ENCODE measurements around the gene TPRX2. TPM values are rescaled to one million over a fixed set of nuclear protein-coding genes. Genes with fewer than 3 reads are reported as not detected.

Gene TPRX2
- total and polyA plus RNA-seq, 2 of the 13 experiments (the other 11 are each of a cell fraction or from before 2014, with no cell fraction given) = not detected

DNA sequence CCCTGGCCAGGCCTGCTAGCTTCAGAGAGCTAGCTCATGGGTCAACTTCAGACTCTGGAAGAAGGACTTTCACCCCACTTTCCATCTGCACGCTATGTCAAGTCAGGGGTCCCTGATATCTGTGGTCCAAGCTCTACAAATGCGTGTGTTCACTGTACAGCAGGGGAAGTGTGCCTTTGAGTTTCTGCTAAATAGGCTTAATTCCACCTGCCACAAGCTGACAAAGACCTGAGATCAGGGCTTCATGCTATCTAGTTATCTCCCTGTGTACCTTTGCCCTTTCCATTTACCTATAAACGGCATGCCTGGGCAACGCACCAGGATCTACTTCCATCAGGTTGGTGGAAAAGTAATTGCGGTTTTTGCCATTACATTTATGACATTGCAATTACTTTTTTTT lies 37.7 kb downstream of the TPRX2 start (continued):
- TF ChIP-seq, protein P1, sequence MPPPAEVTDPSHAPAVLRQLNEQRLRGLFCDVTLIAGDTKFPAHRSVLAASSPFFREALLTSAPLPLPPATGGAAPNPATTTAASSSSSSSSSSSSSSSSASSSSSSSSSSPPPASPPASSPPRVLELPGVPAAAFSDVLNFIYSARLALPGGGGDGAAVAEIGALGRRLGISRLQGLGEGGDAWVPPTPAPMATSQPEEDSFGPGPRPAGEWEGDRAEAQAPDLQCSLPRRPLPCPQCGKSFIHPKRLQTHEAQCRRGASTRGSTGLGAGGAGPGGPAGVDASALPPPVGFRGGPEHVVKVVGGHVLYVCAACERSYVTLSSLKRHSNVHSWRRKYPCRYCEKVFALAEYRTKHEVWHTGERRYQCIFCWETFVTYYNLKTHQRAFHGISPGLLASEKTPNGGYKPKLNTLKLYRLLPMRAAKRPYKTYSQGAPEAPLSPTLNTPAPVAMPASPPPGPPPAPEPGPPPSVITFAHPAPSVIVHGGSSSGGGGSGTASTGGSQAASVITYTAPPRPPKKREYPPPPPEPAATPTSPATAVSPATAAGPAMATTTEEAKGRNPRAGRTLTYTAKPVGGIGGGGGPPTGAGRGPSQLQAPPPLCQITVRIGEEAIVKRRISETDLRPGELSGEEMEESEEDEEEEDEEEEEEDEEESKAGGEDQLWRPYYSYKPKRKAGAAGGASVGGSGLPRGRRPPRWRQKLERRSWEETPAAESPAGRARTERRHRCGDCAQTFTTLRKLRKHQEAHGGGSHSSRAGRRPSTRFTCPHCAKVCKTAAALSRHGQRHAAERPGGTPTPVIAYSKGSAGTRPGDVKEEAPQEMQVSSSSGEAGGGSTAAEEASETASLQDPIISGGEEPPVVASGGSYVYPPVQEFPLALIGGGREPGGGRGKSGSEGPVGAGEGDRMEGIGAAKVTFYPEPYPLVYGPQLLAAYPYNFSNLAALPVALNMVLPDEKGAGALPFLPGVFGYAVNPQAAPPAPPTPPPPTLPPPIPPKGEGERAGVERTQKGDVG (CRISPR knock-in tag; IDR thresholded peaks at IDR 0.05; ENCODE audit: borderline replicate concordance) = peak; percentile 87
- TF ChIP-seq SRSF4 (IDR thresholded peaks at IDR 0.05; ENCODE audit: low read depth, low read length, poor library complexity, severe bottlenecking) (no peak), TP53 (CRISPR knock-in tag; conservative IDR thresholded peaks at IDR 0.05) (peak; percentile 98), ZNF343 (CRISPR knock-in tag; IDR thresholded peaks at IDR 0.05) (no peak), KDM5B (CRISPR knock-in tag; IDR thresholded peaks at IDR 0.05; ENCODE audit: borderline replicate concordance) (no peak)

DNA sequence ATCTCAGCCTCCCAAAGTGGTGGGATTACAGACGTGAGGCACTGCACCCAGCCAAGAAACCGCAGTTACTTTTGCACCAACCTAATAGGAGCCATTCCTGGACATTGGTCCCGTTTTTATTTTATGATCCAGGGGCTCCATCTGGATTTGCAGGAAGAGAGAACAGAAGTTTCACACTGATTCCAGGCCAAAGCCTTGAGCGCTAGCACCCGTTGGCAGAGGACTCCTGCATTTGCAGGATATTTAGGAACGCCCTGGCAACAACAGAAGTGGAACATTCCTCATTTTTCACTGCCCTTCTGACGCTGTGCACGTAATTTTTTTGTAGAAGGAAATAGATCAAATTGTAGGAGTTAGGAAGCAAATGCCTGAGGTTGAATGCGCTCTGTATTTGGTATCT lies 38.8 kb downstream of the TPRX2 start:
- no peak for ATAC-seq
- CTCF ChIA-PET (ENCODE audit: low intra/inter-chr PET ratio, low total read pairs) = no interaction called here
- TF ChIP-seq TBL1XR1 (IDR thresholded peaks at IDR 0.05; ENCODE audit: borderline replicate concordance, low read length, partially characterized antibody) (no peak), ZFY (CRISPR knock-in tag; IDR thresholded peaks at IDR 0.05) (no peak), ZNF709 (CRISPR knock-in tag; IDR thresholded peaks at IDR 0.05) (no peak), IRF2 (CRISPR knock-in tag; IDR thresholded peaks at IDR 0.05) (no peak)
- TF ChIP-seq, protein P2, sequence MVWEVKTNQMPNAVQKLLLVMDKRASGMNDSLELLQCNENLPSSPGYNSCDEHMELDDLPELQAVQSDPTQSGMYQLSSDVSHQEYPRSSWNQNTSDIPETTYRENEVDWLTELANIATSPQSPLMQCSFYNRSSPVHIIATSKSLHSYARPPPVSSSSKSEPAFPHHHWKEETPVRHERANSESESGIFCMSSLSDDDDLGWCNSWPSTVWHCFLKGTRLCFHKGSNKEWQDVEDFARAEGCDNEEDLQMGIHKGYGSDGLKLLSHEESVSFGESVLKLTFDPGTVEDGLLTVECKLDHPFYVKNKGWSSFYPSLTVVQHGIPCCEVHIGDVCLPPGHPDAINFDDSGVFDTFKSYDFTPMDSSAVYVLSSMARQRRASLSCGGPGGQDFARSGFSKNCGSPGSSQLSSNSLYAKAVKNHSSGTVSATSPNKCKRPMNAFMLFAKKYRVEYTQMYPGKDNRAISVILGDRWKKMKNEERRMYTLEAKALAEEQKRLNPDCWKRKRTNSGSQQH (CRISPR knock-in tag; IDR thresholded peaks at IDR 0.05; ENCODE audit: low read depth) = no peak
- TF ChIP-seq, protein P3, sequence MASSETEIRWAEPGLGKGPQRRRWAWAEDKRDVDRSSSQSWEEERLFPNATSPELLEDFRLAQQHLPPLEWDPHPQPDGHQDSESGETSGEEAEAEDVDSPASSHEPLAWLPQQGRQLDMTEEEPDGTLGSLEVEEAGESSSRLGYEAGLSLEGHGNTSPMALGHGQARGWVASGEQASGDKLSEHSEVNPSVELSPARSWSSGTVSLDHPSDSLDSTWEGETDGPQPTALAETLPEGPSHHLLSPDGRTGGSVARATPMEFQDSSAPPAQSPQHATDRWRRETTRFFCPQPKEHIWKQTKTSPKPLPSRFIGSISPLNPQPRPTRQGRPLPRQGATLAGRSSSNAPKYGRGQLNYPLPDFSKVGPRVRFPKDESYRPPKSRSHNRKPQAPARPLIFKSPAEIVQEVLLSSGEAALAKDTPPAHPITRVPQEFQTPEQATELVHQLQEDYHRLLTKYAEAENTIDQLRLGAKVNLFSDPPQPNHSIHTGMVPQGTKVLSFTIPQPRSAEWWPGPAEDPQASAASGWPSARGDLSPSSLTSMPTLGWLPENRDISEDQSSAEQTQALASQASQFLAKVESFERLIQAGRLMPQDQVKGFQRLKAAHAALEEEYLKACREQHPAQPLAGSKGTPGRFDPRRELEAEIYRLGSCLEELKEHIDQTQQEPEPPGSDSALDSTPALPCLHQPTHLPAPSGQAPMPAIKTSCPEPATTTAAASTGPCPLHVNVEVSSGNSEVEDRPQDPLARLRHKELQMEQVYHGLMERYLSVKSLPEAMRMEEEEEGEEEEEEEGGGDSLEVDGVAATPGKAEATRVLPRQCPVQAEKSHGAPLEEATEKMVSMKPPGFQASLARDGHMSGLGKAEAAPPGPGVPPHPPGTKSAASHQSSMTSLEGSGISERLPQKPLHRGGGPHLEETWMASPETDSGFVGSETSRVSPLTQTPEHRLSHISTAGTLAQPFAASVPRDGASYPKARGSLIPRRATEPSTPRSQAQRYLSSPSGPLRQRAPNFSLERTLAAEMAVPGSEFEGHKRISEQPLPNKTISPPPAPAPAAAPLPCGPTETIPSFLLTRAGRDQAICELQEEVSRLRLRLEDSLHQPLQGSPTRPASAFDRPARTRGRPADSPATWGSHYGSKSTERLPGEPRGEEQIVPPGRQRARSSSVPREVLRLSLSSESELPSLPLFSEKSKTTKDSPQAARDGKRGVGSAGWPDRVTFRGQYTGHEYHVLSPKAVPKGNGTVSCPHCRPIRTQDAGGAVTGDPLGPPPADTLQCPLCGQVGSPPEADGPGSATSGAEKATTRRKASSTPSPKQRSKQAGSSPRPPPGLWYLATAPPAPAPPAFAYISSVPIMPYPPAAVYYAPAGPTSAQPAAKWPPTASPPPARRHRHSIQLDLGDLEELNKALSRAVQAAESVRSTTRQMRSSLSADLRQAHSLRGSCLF (CRISPR knock-in tag; IDR thresholded peaks at IDR 0.05; ENCODE audit: borderline replicate concordance) = no peak
- TF ChIP-seq, protein P4, sequence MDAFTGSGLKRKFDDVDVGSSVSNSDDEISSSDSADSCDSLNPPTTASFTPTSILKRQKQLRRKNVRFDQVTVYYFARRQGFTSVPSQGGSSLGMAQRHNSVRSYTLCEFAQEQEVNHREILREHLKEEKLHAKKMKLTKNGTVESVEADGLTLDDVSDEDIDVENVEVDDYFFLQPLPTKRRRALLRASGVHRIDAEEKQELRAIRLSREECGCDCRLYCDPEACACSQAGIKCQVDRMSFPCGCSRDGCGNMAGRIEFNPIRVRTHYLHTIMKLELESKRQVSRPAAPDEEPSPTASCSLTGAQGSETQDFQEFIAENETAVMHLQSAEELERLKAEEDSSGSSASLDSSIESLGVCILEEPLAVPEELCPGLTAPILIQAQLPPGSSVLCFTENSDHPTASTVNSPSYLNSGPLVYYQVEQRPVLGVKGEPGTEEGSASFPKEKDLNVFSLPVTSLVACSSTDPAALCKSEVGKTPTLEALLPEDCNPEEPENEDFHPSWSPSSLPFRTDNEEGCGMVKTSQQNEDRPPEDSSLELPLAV (CRISPR knock-in tag; conservative IDR thresholded peaks at IDR 0.05; ENCODE audit: low read depth) = no peak

More for the DNA sequence above, 38.8 kb downstream of the TPRX2 start:
- Histone ChIP-seq H3K27me3 (ENCODE audit: control insufficient read depth in 1 of 2, insufficient read depth in 2 of 2, low read length in 2 of 2) (no peaks in the 10 kb centered on the region), H3K79me2 (ENCODE audit: insufficient read depth, low read length) (no peaks in the 10 kb centered on the region), H2AFZ (ENCODE audit: low read length) (no peak overlapping the region), H3K9ac (ENCODE audit: insufficient read depth, low read depth, low read length) (no peak overlapping the region), H3K27ac (ENCODE audit: extremely low read length, insufficient read depth, low read length) (no peak overlapping the region), H4K20me1 (ENCODE audit: insufficient read depth, low read length) (no peaks in the 10 kb centered on the region), H3K4me3 (replicated peaks in 1 of 3; ENCODE audit: insufficient read depth in 1 of 3, low read depth in 2 of 3, low read length in 3 of 3) (no peak overlapping the region), H3K36me3 (replicated peaks in 1 of 2; ENCODE audit: control insufficient read depth in 1 of 2, insufficient read depth in 2 of 2, low read length in 2 of 2) (no peaks in the 10 kb centered on the region), H3K4me2 (ENCODE audit: low read depth, low read length) (no peak overlapping the region), H3K4me1 (ENCODE audit: insufficient read depth, low read length) (peaks cover 50% of the 10 kb centered on the region), H3K9me3 (ENCODE audit: low read length) (no peaks in the 10 kb centered on the region)
- FAIRE-seq = no peak
- 90% methylated on average over 9 of the region's 9 CpGs for WGBS (ENCODE audit: low lambda C conversion rate)
- DNase-seq (ENCODE audit: low spot score) = no peak
- POLR2A ChIA-PET = no interaction called here
- no TSS peak for BruUV-seq (replicated peaks)
- in situ Hi-C loops (cut with HindIII; ENCODE audit: extremely low pct_ligation_motif_present, low pct_unique_long_range_greater_than_20kb) = no loop called here
- intact Hi-C loops (cut with micrococcal nuclease; ENCODE audit: unreplicated experiment) = no loop called here
